SH-SY5Y (cell line): ENCODE data around the gene RGS14.

Source experiments
- GATA2 ChIP-seq: IDR thresholded peaks from 2 replicates; pipeline ENCODE4 v1.6.1; 2011; ENCODE audit warnings: mild to moderate bottlenecking, low read depth, low read length
- GATA3 ChIP-seq: IDR thresholded peaks from 2 replicates; pipeline ENCODE4 v1.6.1; 2011; ENCODE audit warnings: low read depth, mild to moderate bottlenecking, low read length, moderate library complexity

DNA sequence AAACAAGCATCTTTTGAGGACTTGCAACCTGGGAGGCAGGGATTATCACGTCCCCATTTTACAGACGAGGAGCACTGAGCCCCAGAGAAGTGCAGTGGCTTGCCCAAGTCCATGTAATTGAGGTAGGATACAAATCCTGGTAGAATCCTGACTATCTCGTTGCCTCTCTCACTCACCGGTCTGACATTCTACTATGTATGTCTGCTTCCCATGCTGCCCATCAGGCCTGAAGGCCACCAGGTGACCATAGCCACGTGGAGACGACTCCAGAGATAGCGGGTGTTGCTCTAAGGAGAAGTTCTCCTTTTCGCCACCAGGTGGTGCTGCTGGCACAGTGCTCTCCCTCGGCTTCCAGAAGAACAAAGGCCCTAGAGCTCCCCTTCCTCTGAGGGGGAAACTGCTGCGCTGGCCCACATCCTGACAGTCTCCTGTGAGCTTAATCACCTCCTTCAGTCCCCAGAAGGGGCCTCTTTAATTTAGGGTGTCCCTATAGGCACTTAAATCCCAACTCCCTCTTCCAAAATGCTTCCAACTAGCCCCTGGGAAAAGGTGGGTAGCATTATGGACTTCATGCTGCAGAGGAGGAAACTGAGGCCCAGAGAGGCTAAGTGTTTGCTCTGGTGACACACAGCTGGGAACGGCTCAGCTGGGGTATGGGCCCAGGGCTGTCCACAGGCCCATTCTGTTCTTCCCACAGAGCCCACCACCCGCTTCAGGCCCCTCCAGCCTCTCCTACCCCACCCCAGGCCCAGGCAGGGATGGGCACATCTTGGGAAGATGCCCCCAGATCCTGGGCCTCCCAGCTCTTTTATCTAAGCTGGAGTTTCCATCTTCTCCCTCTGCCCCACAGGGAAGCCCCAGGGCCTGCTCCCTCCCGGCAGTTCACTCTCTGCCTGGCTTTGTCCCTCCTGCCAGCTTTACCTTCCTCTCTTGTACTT, 32.9 kb downstream of the RGS14 start:
- TF ChIP-seq GATA3, result no peak
- peak; percentile 33; the same call in 1 of the 2 replicates for TF ChIP-seq GATA2
